IMR-90 (cell line): Measurements from ENCODE around the gene APP. TPM values are rescaled to one million over a fixed set of nuclear protein-coding genes. Genes with fewer than 3 reads are reported as not detected.

Source experiments
- ATAC-seq: fragments of 200-7000 bp; cut with Tn5 transposase; 2 replicates; pipeline ENCODE4 v1.9.1; 2020; ENCODE audit warnings: low read depth, mild to moderate bottlenecking, moderate library complexity
- BruUV-seq: library from RNA; stranded (reverse); fragments of 400-500 nt; replicated peaks from 2 replicates; lab custom pipeline; 2021; lab: Mats Ljungman, UMichigan
- CTCF ChIA-PET: fragments of 300-600 bp; formaldehyde crosslinking; extraction: SDS; loops from one replicate; lab custom pipeline; 2021; ENCODE audit warnings: antibody characterized with exemption; lab: Yijun Ruan, JAX
- POLR2A ChIA-PET: fragments of 300-600 bp; sonication (Branson Sonifier 250); formaldehyde crosslinking; loops from one replicate; lab custom pipeline; 2022; ENCODE audit warnings: antibody characterized with exemption; ENCODE audit not compliant: unreplicated experiment; lab: Charles Lee
- DNase-seq: peaks from one replicate; pipeline ENCODE4 v3.0.0; 2013
- H2AFZ ChIP-seq: replicated peaks from 2 replicates; pipeline ENCODE3; 2013; ENCODE audit warnings: low read length, mild to moderate bottlenecking; ENCODE audit not compliant: poor library complexity
- H2AK5ac ChIP-seq: 2 replicates; pipeline ENCODE4 v1.6.1; 2013; ENCODE audit warnings: low read depth, low read length, inconsistent platforms
- H2AK9ac ChIP-seq: replicated peaks from 2 replicates; pipeline ENCODE3; 2013; ENCODE audit warnings: mild to moderate bottlenecking, low read depth, low read length, moderate library complexity; ENCODE audit not compliant: poor library complexity
- H2BK120ac ChIP-seq: 2 replicates; pipeline ENCODE4 v1.6.1; 2013; ENCODE audit warnings: low read depth, low read length, inconsistent platforms
- H2BK15ac ChIP-seq: 3 replicates; pipeline ENCODE4 v1.6.1; 2013; ENCODE audit warnings: low read depth, low read length, inconsistent platforms
- H2BK20ac ChIP-seq: 2 replicates; pipeline ENCODE4 v1.6.1; 2013; ENCODE audit warnings: low read depth, mild to moderate bottlenecking, inconsistent platforms, low read length, moderate library complexity
- H2BK5ac ChIP-seq: 2 replicates; pipeline ENCODE4 v1.6.1; 2013; ENCODE audit warnings: mild to moderate bottlenecking, low read depth, low read length, inconsistent platforms; ENCODE audit not compliant: poor library complexity, severe bottlenecking
- H3K14ac ChIP-seq: replicated peaks from 2 replicates; pipeline ENCODE4 v1.6.1; 2013; ENCODE audit warnings: low read depth, low read length, inconsistent platforms
- H3K18ac ChIP-seq: 2 replicates; pipeline ENCODE4 v1.6.1; 2013; ENCODE audit warnings: low read depth, low read length, control low read depth
- H3K23ac ChIP-seq: 2 replicates; pipeline ENCODE4 v1.6.1; 2013; ENCODE audit warnings: low read depth, low read length, inconsistent platforms
- H3K27ac ChIP-seq: 2 replicates; pipeline ENCODE4 v1.5.1; 2013; ENCODE audit warnings: mild to moderate bottlenecking, control low read depth, low read length; ENCODE audit not compliant: insufficient read depth
- H3K27me3 ChIP-seq: 2 replicates; pipeline ENCODE4 v1.6.1; 2013; ENCODE audit warnings: low read length; ENCODE audit not compliant: control insufficient read depth, insufficient read depth
- H3K36me3 ChIP-seq: 2 replicates; pipeline ENCODE4 v1.6.1; 2013; ENCODE audit warnings: low read length, mixed read lengths; ENCODE audit not compliant: control insufficient read depth, insufficient read depth
- H3K4ac ChIP-seq: 2 replicates; pipeline ENCODE4 v1.6.1; 2013; ENCODE audit warnings: low read depth, low read length, inconsistent platforms
- H3K4me1 ChIP-seq: 2 replicates; pipeline ENCODE4 v1.6.1; 2013; ENCODE audit warnings: low read length, mixed read lengths; ENCODE audit not compliant: control insufficient read depth, insufficient read depth
- H3K4me2 ChIP-seq: 2 replicates; pipeline ENCODE4 v1.6.1; 2013; ENCODE audit warnings: low read depth, mild to moderate bottlenecking, control low read depth, low read length, moderate library complexity
- H3K4me3 ChIP-seq: 2 replicates; pipeline ENCODE4 v1.5.1; 2013; ENCODE audit warnings: low read depth, mild to moderate bottlenecking, control low read depth, low read length, moderate library complexity; ENCODE audit not compliant: insufficient read depth
- H3K56ac ChIP-seq: 2 replicates; pipeline ENCODE4 v1.6.1; 2013; ENCODE audit warnings: low read length, inconsistent platforms; ENCODE audit not compliant: insufficient read depth; ENCODE audit errors: extremely low read depth
- H3K79me1 ChIP-seq, 2 experiments: 2 replicates each; pipeline ENCODE4 v1.6.1; 2013; ENCODE audit warnings: low read length in 2 of 2, inconsistent platforms in 1 of 2, low read depth in 1 of 2
- H3K9ac ChIP-seq: 2 replicates; pipeline ENCODE4 v1.6.1; 2013; ENCODE audit warnings: low read depth, low read length, control low read depth
- H3K9me1 ChIP-seq: 2 replicates; pipeline ENCODE4 v1.6.1; 2013; ENCODE audit warnings: low read length, inconsistent platforms; ENCODE audit not compliant: insufficient read depth
- H3K9me3 ChIP-seq: 2 replicates; pipeline ENCODE4 v1.6.1; 2013; ENCODE audit warnings: low read length; ENCODE audit not compliant: control insufficient read depth, insufficient read depth
- H4K20me1 ChIP-seq: 2 replicates; pipeline ENCODE4 v1.6.1; 2013; ENCODE audit warnings: low read length, inconsistent platforms; ENCODE audit not compliant: insufficient read depth
- H4K5ac ChIP-seq: 2 replicates; pipeline ENCODE4 v1.6.1; 2013; ENCODE audit warnings: mild to moderate bottlenecking, low read depth, low read length, control low read depth
- H4K8ac ChIP-seq, 2 experiments: 2 replicates each; pipeline ENCODE4 v1.6.1; 2013; ENCODE audit warnings: low read depth in 2 of 2, low read length in 2 of 2, control low read depth in 1 of 2, inconsistent platforms in 1 of 2
- H4K91ac ChIP-seq: 2 replicates; pipeline ENCODE4 v1.6.1; 2013; ENCODE audit warnings: low read depth, low read length, inconsistent platforms; ENCODE audit not compliant: insufficient read depth
- BHLHE40 ChIP-seq: fragments of 150-350 bp; IDR thresholded peaks from 2 replicates; pipeline ENCODE4 v1.6.1; 2016; ENCODE audit warnings: mild to moderate bottlenecking, low read depth, low read length
- CEBPB ChIP-seq: IDR thresholded peaks from 2 replicates; pipeline ENCODE4 v1.6.1; 2012; ENCODE audit warnings: low read depth, low read length, improper control_type of control experiment
- CHD1 ChIP-seq: IDR thresholded peaks from 2 replicates; pipeline ENCODE4 v1.6.1; 2012; ENCODE audit warnings: low read depth, low read length, improper control_type of control experiment
- CTCF ChIP-seq: conservative IDR thresholded peaks from 2 replicates; pipeline ENCODE4 v1.5.1; 2012; ENCODE audit warnings: mild to moderate bottlenecking, low read depth, low read length, improper control_type of control experiment
- FOS ChIP-seq: fragments of 150-350 bp; IDR thresholded peaks from 2 replicates; pipeline ENCODE4 v1.6.1; 2016; ENCODE audit warnings: low read depth, low read length
- MAFK ChIP-seq: IDR thresholded peaks from 2 replicates; pipeline ENCODE4 v1.6.1; 2012; ENCODE audit warnings: low read depth, low read length, improper control_type of control experiment
- MAZ ChIP-seq: IDR thresholded peaks from 2 replicates; pipeline ENCODE4 v1.6.1; 2012; ENCODE audit warnings: low read depth, mild to moderate bottlenecking, low read length, improper control_type of control experiment, moderate library complexity, borderline replicate concordance
- MXI1 ChIP-seq: IDR thresholded peaks from 2 replicates; pipeline ENCODE4 v1.6.1; 2012; ENCODE audit warnings: low read depth, mild to moderate bottlenecking, low read length, moderate library complexity, borderline replicate concordance
- NFE2L2 ChIP-seq: fragments of 150-350 bp; IDR thresholded peaks from 2 replicates; pipeline ENCODE4 v1.6.1; 2016; ENCODE audit warnings: low read depth, mild to moderate bottlenecking, low read length
- POLR2A ChIP-seq: IDR thresholded peaks from 2 replicates; pipeline ENCODE4 v1.6.1; 2012; ENCODE audit warnings: mild to moderate bottlenecking, low read depth, low read length
- RAD21 ChIP-seq: IDR thresholded peaks from 2 replicates; pipeline ENCODE4 v1.6.1; 2012; ENCODE audit warnings: low read length, improper control_type of control experiment
- RCOR1 ChIP-seq: IDR thresholded peaks from 2 replicates; pipeline ENCODE4 v1.6.1; 2012; ENCODE audit warnings: mild to moderate bottlenecking, low read length, improper control_type of control experiment; ENCODE audit not compliant: insufficient replicate concordance
- RFX5 ChIP-seq: IDR thresholded peaks from 2 replicates; pipeline ENCODE4 v1.8.0; 2012; ENCODE audit warnings: low read depth, mild to moderate bottlenecking, low read length, moderate library complexity
- SMC3 ChIP-seq: fragments of 150-350 bp; IDR thresholded peaks from 2 replicates; pipeline ENCODE4 v1.6.1; 2016; ENCODE audit warnings: low read depth, mild to moderate bottlenecking, antibody characterized with exemption, low read length, moderate library complexity
- USF2 ChIP-seq: fragments of 150-350 bp; IDR thresholded peaks from 2 replicates; pipeline ENCODE4 v1.6.1; 2017; ENCODE audit warnings: mild to moderate bottlenecking, antibody characterized with exemption, low read length, low read depth
- WGBS, 2 experiments: methylation state at CpG; one replicate each; pipeline versions ENCODE4 v1.1.5 to v1.1.7; 2013; ENCODE audit warnings: missing lambda C conversion rate in 2 of 2; ENCODE audit not compliant: insufficient read length in 1 of 2; ENCODE audit errors: extremely low coverage in 2 of 2; 5-methylcytosine and 5-hydroxymethylcytosine counted together
- dilution Hi-C: fragments of 300-500 bp; cut with HindIII; formaldehyde crosslinking; loops from one replicate; pipeline ENCODE4 v1.14.3; 2018; ENCODE audit warnings: low sequenced_read_pairs; ENCODE audit not compliant: unreplicated experiment
- in situ Hi-C: fragments of 300-500 bp; cut with MboI; formaldehyde crosslinking; loops from 3 replicates; pipeline ENCODE4 v1.14.3; 2019; ENCODE audit warnings: low sequenced_read_pairs, inconsistent platforms, mixed read lengths
- intact Hi-C: fragments of 100-400 bp; cut with micrococcal nuclease; formaldehyde crosslinking; loops from 2 replicates; pipeline ENCODE4 v1.10.0; 2022
- polyA plus RNA-seq, 3 experiments: library from polyadenylated mRNA; depleted of rRNA; stranded (reverse); fragments of >200 nt; gene quantifications; 2 replicates each; pipeline ENCODE4 v1.2.3, GENCODE V29; 2012; ENCODE audit warnings: low replicate concordance in 1 of 3
- total RNA-seq: library from RNA; depleted of rRNA; stranded (reverse); fragments of >200 nt; gene quantifications from 2 replicates; pipeline ENCODE4 v1.2.3, GENCODE V29; 2012
- TF ChIP-seq, protein P1 (sequence below): fragments of 150-350 bp; IDR thresholded peaks from 2 replicates; pipeline ENCODE4 v1.6.1; 2016; ENCODE audit warnings: low read depth, mild to moderate bottlenecking, low read length, moderate library complexity, borderline replicate concordance

APP gene
- total and polyA plus RNA-seq, 2 of the 4 experiments (the other 2 are of a cell fraction), result 191 to 530 TPM

GRCh38 chr21:25858325-25858724 lies 312.2 kb downstream of the APP start:
- Histone ChIP-seq H3K27me3 (peaks cover 7% of the 10 kb centered on the region; the same call in 1 of the 2 replicates), H3K79me1 (no peaks in the 10 kb centered on the region), H2BK5ac (no peak overlapping the region), H2AK9ac (no peak overlapping the region), H2AK5ac (no peak overlapping the region), H2BK15ac (no peak overlapping the region), H3K9ac (no peak overlapping the region), H2BK120ac (no peak overlapping the region), H3K9me1 (no peaks in the 10 kb centered on the region), H3K36me3 (no peaks in the 10 kb centered on the region), H4K8ac (no peak overlapping the region), H4K20me1 (no peaks in the 10 kb centered on the region), H3K18ac (no peak overlapping the region), H3K4me3 (no peak overlapping the region), H3K4me1 (peaks cover 5% of the 10 kb centered on the region), H3K4ac (no peak overlapping the region), H2AFZ (no peak overlapping the region), H3K9me3 (peaks cover 5% of the 10 kb centered on the region; the same call in 1 of the 2 replicates), H3K27ac (no peak overlapping the region), H4K91ac (no peak overlapping the region), H3K14ac (no peak overlapping the region), H4K5ac (no peak overlapping the region), H3K23ac (no peak overlapping the region), H2BK20ac (no peak overlapping the region), H3K4me2 (no peak overlapping the region), H3K56ac (no peak overlapping the region)
- ATAC-seq (no peak), DNase-seq (no peak)
- intact Hi-C loops (loop anchor here (5.0 kb wide), 1 partner anchor 241 kb away; no protein-coding TSS in a partner anchor), in situ Hi-C loops (no loop called here), dilution Hi-C loops (no loop called here)
- WGBS, 2 experiments, result no CpG with 5 or more reads among the region's 3 CpGs
- TF ChIP-seq FOS (no peak), RAD21 (no peak), MAFK (no peak), NFE2L2 (no peak), BHLHE40 (no peak), RFX5 (no peak), RCOR1 (no peak), CEBPB (no peak), CHD1 (no peak), MAZ (no peak), USF2 (no peak), MXI1 (no peak), CTCF (no peak), SMC3 (no peak), POLR2A (no peak)
- TF ChIP-seq, protein P1, sequence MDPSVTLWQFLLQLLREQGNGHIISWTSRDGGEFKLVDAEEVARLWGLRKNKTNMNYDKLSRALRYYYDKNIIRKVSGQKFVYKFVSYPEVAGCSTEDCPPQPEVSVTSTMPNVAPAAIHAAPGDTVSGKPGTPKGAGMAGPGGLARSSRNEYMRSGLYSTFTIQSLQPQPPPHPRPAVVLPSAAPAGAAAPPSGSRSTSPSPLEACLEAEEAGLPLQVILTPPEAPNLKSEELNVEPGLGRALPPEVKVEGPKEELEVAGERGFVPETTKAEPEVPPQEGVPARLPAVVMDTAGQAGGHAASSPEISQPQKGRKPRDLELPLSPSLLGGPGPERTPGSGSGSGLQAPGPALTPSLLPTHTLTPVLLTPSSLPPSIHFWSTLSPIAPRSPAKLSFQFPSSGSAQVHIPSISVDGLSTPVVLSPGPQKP, result no peak
- ChIA-PET CTCF (interaction anchor here (0.9 kb wide), 1 partner anchor 57 kb away, joined by 4 read pairs; no protein-coding TSS in a partner anchor), POLR2A (no interaction called here)
- BruUV-seq, result no TSS peak
